Nephron (organoid): ENCODE data around the gene BMERB1.

Source experiments
- H3K27ac Mint-ChIP-seq, 3 experiments: 2 replicates each; pipeline ENCODE4 v1.8.0; 2020; ENCODE audit warnings: mixed read lengths in 3 of 3, mild to moderate bottlenecking in 2 of 3, moderate library complexity in 1 of 3
- H3K27me3 Mint-ChIP-seq: 2 replicates; pipeline ENCODE4 v1.8.0; 2021; ENCODE audit warnings: low read depth, mild to moderate bottlenecking, moderate library complexity, mixed read lengths
- H3K36me3 Mint-ChIP-seq: 2 replicates; pipeline ENCODE4 v1.8.0; 2020; ENCODE audit warnings: low read depth, mixed read lengths
- H3K4me1 Mint-ChIP-seq: 2 replicates; pipeline ENCODE4 v1.8.0; 2020; ENCODE audit warnings: mixed read lengths
- H3K4me3 Mint-ChIP-seq, 3 experiments: 2 replicates each; pipeline ENCODE4 v1.8.0; 2020; ENCODE audit warnings: mild to moderate bottlenecking in 3 of 3, mixed read lengths in 3 of 3, moderate library complexity in 2 of 3
- H3K9me3 Mint-ChIP-seq: 2 replicates; pipeline ENCODE4 v1.8.0; 2020; ENCODE audit warnings: mixed read lengths
- TF ChIP-seq, protein P1 (sequence below), 3 experiments: fragments of 200-600 bp; sonication (generic); IDR thresholded peaks; one replicate each; pipeline ENCODE4 v1.5.0; 2021; ENCODE audit warnings: antibody characterized with exemption in 3 of 3; ENCODE audit not compliant: unreplicated experiment in 3 of 3

BMERB1 gene

DNA sequence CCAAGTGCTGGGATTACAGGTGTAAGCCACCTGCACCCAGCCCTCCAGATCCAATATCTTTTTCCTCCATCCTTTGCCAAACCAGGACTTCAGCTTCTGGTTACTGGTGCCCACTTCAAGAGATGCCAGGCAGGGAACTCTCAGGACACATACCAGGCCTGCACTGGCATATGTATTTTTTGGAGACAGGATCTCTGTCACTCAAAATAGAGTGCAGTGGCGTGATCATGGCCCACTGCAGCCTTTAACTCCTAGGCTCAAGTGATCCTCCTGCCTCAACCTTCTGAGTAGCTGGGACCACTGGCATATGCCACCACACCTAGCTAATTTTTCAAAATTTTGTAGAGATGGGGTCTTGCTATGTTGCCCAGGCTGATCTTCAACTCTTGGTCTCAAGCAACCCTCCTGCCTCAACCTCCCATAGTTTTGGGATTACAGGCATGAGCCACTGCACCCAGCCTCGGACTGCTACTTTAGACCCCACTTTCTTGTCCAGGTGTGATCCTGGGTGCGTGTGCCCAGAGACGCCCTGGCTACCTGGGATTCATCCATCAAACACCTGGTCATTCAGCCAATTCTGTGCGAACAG lies 55.8 kb downstream of the BMERB1 start:
- TF ChIP-seq, protein P1, sequence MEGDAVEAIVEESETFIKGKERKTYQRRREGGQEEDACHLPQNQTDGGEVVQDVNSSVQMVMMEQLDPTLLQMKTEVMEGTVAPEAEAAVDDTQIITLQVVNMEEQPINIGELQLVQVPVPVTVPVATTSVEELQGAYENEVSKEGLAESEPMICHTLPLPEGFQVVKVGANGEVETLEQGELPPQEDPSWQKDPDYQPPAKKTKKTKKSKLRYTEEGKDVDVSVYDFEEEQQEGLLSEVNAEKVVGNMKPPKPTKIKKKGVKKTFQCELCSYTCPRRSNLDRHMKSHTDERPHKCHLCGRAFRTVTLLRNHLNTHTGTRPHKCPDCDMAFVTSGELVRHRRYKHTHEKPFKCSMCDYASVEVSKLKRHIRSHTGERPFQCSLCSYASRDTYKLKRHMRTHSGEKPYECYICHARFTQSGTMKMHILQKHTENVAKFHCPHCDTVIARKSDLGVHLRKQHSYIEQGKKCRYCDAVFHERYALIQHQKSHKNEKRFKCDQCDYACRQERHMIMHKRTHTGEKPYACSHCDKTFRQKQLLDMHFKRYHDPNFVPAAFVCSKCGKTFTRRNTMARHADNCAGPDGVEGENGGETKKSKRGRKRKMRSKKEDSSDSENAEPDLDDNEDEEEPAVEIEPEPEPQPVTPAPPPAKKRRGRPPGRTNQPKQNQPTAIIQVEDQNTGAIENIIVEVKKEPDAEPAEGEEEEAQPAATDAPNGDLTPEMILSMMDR (IDR thresholded peaks at IDR 0.05; ENCODE audit: unreplicated experiment in 3 of 3): no peak
- no peaks in the 10 kb centered on the region for H3K36me3 Mint-ChIP-seq
- H3K27ac Mint-ChIP-seq: no peak overlapping the region
- peaks cover 18% of the 10 kb centered on the region for H3K4me1 Mint-ChIP-seq
- H3K9me3 Mint-ChIP-seq: no peaks in the 10 kb centered on the region
- no peaks in the 10 kb centered on the region for H3K27me3 Mint-ChIP-seq
- H3K4me3 Mint-ChIP-seq: no peak overlapping the region

DNA sequence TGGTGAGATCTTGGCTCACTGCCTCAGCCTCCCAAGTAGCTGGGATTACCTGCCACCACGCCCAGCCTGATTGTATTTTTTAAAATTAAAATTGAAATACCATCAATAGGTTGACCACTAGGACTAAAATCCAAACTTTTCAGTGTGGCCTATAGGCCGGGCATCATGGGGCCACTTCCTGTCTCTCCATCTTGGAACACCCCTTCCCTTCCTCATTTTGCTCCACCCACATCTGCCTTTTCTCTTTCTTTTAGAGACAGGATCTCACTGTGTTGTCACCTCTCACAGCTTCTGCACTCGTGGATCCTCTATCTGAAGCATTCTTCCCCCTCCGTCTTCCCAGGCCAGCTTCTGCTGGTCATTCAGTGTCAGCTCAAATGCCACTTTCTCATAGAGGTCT lies 57.0 kb downstream of the BMERB1 start:
- H3K27me3 Mint-ChIP-seq: no peaks in the 10 kb centered on the region
- H3K27ac Mint-ChIP-seq: no peak overlapping the region
- TF ChIP-seq, protein P1 (IDR thresholded peaks at IDR 0.05; ENCODE audit: unreplicated experiment in 3 of 3): no peak
- H3K9me3 Mint-ChIP-seq: peaks cover 5% of the 10 kb centered on the region
- no peak overlapping the region for H3K4me3 Mint-ChIP-seq
- peaks cover 6% of the 10 kb centered on the region for H3K36me3 Mint-ChIP-seq
- H3K4me1 Mint-ChIP-seq: peaks cover 18% of the 10 kb centered on the region

DNA sequence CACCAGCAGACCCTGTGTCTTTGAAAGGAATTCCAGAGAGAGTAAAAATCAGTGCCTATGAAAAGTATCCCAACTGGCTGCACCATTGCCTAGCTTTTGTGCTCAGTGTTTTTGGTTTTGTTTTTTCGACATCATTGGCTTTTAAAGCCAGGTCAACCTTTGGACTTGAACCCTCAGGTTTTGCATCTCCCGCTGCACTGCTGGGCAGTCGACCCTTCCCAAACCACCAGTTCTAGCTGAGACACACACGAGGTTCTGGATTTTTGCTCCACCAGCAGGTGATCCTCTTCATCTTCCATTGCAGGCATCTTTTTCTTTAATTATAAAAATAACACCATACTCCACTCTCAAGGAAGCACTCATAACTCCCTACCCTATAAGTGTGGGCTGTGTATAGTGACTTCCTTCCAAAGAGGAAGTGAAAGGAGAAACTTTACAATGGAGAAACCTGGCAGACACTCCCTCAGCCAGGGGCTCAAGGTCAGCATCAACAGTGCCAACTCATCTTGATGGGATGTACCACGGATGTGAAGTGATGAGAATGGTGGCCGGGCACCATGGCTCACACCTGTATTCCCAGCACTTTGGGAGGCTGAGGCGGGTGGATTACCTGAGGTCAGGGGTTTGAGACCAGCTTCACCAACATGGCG lies 57.8 kb downstream of the BMERB1 start:
- peaks cover 6% of the 10 kb centered on the region for H3K36me3 Mint-ChIP-seq
- no peaks in the 10 kb centered on the region for H3K27me3 Mint-ChIP-seq
- peaks cover 5% of the 10 kb centered on the region for H3K9me3 Mint-ChIP-seq
- H3K4me3 Mint-ChIP-seq: no peak overlapping the region
- peaks cover 18% of the 10 kb centered on the region for H3K4me1 Mint-ChIP-seq
- TF ChIP-seq, protein P1 (IDR thresholded peaks at IDR 0.05; ENCODE audit: unreplicated experiment in 3 of 3): no peak
- no peak overlapping the region for H3K27ac Mint-ChIP-seq

DNA sequence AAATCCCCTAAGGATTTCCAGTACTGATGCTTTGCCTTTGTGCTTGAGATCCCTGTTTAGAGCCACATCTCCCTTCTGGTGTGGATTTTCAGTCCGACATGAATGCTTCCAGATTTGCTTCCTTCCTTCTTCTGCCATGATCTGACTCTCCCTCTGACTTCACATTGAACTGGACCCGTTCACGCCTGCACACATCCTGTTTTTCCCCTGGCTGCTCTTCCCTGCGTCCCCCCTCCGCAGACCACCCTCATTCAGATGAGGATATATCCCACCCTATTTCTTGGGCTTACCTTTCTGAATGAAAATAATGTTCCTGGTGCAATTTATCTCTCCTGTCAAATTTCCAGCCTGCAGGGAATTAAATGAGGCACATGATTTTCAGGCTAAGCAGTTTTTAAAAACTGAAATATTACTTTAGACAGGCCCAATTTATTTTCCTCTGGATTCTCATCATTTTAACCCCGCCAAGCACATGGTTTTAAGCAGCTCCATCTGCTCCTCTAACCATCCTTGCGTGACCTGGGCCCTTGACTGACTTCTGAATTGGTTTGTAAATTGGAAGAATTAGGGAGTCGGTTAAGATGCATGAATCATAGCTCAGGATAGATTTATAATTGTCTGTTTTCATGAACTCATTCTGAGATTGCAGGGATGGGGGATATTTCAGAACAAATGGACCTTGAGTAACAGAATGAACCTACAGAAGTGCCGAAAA lies 59.2 kb downstream of the BMERB1 start:
- peaks cover 5% of the 10 kb centered on the region for H3K9me3 Mint-ChIP-seq
- peak overlapping the region; percentile 66 to 70 (median 67) for H3K27ac Mint-ChIP-seq
- peaks cover 24% of the 10 kb centered on the region for H3K4me1 Mint-ChIP-seq
- peaks cover 6% of the 10 kb centered on the region for H3K36me3 Mint-ChIP-seq
- peak overlapping the region in 2 of 3 experiments; percentile 2 for H3K4me3 Mint-ChIP-seq
- H3K27me3 Mint-ChIP-seq: no peaks in the 10 kb centered on the region
- TF ChIP-seq, protein P1 (IDR thresholded peaks at IDR 0.05; ENCODE audit: unreplicated experiment in 3 of 3): no peak

DNA sequence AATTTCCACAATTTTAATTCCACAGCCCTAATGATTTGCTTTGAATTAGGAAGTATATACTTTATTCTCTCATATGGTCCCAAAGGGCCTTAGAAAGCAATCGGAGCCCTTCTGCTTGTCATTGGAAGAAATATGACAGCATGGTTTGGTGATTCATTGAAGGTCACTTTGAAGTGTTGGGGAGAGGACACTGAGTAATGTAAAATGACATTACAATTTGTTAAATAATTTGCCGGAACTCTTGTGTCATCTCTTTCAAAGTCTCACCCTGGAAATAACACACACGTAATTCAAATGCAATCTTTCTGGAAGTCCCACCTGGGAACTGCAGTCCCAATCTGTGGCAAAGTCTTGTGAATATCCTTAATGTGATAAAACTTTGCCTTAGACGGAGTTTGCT lies 59.8 kb downstream of the BMERB1 start:
- no peak overlapping the region for H3K4me3 Mint-ChIP-seq
- H3K36me3 Mint-ChIP-seq: peaks cover 6% of the 10 kb centered on the region
- no peaks in the 10 kb centered on the region for H3K27me3 Mint-ChIP-seq
- H3K9me3 Mint-ChIP-seq: peaks cover 5% of the 10 kb centered on the region
- H3K4me1 Mint-ChIP-seq: peaks cover 30% of the 10 kb centered on the region
- H3K27ac Mint-ChIP-seq: peak overlapping the region in 1 of 3 experiments; percentile 67
- TF ChIP-seq, protein P1 (IDR thresholded peaks at IDR 0.05; ENCODE audit: unreplicated experiment in 3 of 3): no peak
